ENCODE data around the gene IGHMBP2.
"Not testable (repeated sequence)": the region's sequence is repeated elsewhere in the genome, so short reads cannot be mapped to it uniquely, and the experiment has no call there.

Gene IGHMBP2

GRCh38 chr11:68973219-68973618 is 69.5 kb downstream of the IGHMBP2 start:
- Histone ChIP-seq H3K9me3 (ENCODE audit: control insufficient read depth, insufficient read depth, low read length) (no peaks in the 10 kb centered on the region), H3K27ac (ENCODE audit: low read depth, low read length) (no peak overlapping the region), H3K4me3 (ENCODE audit: low read length) (no peak overlapping the region), H3K4me2 (ENCODE audit: low read length) (no peak overlapping the region), H3F3A (ENCODE audit: control insufficient read depth, insufficient read depth) (no peaks in the 10 kb centered on the region), H3K27me3 (ENCODE audit: control insufficient read depth, low read length) (no peaks in the 10 kb centered on the region), H3K9me2 (replicated peaks; ENCODE audit: control insufficient read depth, low read length) (no peaks in the 10 kb centered on the region), H3K4me1 (ENCODE audit: control insufficient read depth, low read length) (no peaks in the 10 kb centered on the region), H3K79me2 (ENCODE audit: control insufficient read depth, low read length) (no peaks in the 10 kb centered on the region), H3K36me3 (ENCODE audit: control insufficient read depth, low read length) (no peaks in the 10 kb centered on the region), H4K20me1 (ENCODE audit: control insufficient read depth, insufficient read depth, low read depth, low read length) (no peaks in the 10 kb centered on the region)
- TF ChIP-seq CTCF (IDR thresholded peaks at IDR 0.05; ENCODE audit: low read depth, low read length, poor library complexity, severe bottlenecking) (no peak), EZH2phosphoT487 (IDR thresholded peaks at IDR 0.05; ENCODE audit: borderline replicate concordance, low read length) (no peak)

DNA sequence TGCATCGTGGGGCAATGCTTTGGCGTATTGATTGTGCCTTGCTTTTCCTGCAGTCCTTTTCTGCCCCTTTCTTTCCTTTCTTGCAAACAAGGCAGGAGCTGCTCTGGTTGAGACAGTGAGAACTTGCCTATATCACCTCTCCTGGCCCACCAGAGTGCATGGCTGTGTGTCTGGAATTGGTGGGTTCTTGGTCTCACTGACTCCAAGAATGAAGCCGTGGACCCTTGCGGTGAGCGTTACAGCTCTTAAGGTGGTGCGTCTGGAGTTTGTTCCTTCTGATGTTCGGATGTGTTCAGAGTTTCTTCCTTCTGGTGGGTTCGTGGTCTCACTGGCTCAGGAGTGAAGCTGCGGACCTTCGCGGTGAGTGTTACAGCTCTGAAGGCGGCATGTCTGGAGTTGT is 70.0 kb downstream of the IGHMBP2 start:
- not testable (repeated sequence) for H3K27ac ChIP-seq (ENCODE audit: low read depth, low read length); H3K4me3 ChIP-seq (ENCODE audit: low read length); H3K9me3 ChIP-seq (ENCODE audit: control insufficient read depth, insufficient read depth, low read length); H3K36me3 ChIP-seq (ENCODE audit: control insufficient read depth, low read length); H3K4me2 ChIP-seq (ENCODE audit: low read length); H3K4me1 ChIP-seq (ENCODE audit: control insufficient read depth, low read length); H3K79me2 ChIP-seq (ENCODE audit: control insufficient read depth, low read length); H3K27me3 ChIP-seq (ENCODE audit: control insufficient read depth, low read length); H3F3A ChIP-seq (ENCODE audit: control insufficient read depth, insufficient read depth); H4K20me1 ChIP-seq (ENCODE audit: control insufficient read depth, insufficient read depth, low read depth, low read length); H3K9me2 ChIP-seq (replicated peaks; ENCODE audit: control insufficient read depth, low read length)

- no peaks in the 10 kb centered on the region for H3K4me1 ChIP-seq (ENCODE audit: control insufficient read depth, low read length)
- H3K79me2 ChIP-seq (ENCODE audit: control insufficient read depth, low read length), result no peaks in the 10 kb centered on the region
- H3K4me2 ChIP-seq (ENCODE audit: low read length), result no peak overlapping the region
- H3K9me3 ChIP-seq (ENCODE audit: control insufficient read depth, insufficient read depth, low read length), result no peaks in the 10 kb centered on the region
- no peak for TF ChIP-seq CTCF (IDR thresholded peaks at IDR 0.05; ENCODE audit: low read depth, low read length, poor library complexity, severe bottlenecking)
- no peak for TF ChIP-seq EZH2phosphoT487 (IDR thresholded peaks at IDR 0.05; ENCODE audit: borderline replicate concordance, low read length)
- H3K27ac ChIP-seq (ENCODE audit: low read depth, low read length), result no peak overlapping the region
- H4K20me1 ChIP-seq (ENCODE audit: control insufficient read depth, insufficient read depth, low read depth, low read length), result no peaks in the 10 kb centered on the region
- no peaks in the 10 kb centered on the region for H3K9me2 ChIP-seq (replicated peaks; ENCODE audit: control insufficient read depth, low read length)
- H3K4me3 ChIP-seq (ENCODE audit: low read length), result no peak overlapping the region
- no peaks in the 10 kb centered on the region for H3K27me3 ChIP-seq (ENCODE audit: control insufficient read depth, low read length)
- H3F3A ChIP-seq (ENCODE audit: control insufficient read depth, insufficient read depth), result no peaks in the 10 kb centered on the region
- H3K36me3 ChIP-seq (ENCODE audit: control insufficient read depth, low read length), result no peaks in the 10 kb centered on the region
Measured at GRCh38 chr11:68974421-68975194, 70.9 kb downstream of the IGHMBP2 start.

- H3K27me3 ChIP-seq (ENCODE audit: control insufficient read depth, low read length), result no peaks in the 10 kb centered on the region
- H3K79me2 ChIP-seq (ENCODE audit: control insufficient read depth, low read length), result no peaks in the 10 kb centered on the region
- H3K4me3 ChIP-seq (ENCODE audit: low read length), result no peak overlapping the region
- no peaks in the 10 kb centered on the region for H3K9me2 ChIP-seq (replicated peaks; ENCODE audit: control insufficient read depth, low read length)
- H4K20me1 ChIP-seq (ENCODE audit: control insufficient read depth, insufficient read depth, low read depth, low read length), result no peaks in the 10 kb centered on the region
- no peaks in the 10 kb centered on the region for H3K9me3 ChIP-seq (ENCODE audit: control insufficient read depth, insufficient read depth, low read length)
- H3K27ac ChIP-seq (ENCODE audit: low read depth, low read length), result no peak overlapping the region
- H3K4me1 ChIP-seq (ENCODE audit: control insufficient read depth, low read length), result no peaks in the 10 kb centered on the region
- no peak overlapping the region for H3K4me2 ChIP-seq (ENCODE audit: low read length)
- no peaks in the 10 kb centered on the region for H3K36me3 ChIP-seq (ENCODE audit: control insufficient read depth, low read length)
- no peaks in the 10 kb centered on the region for H3F3A ChIP-seq (ENCODE audit: control insufficient read depth, insufficient read depth)
- no peak for TF ChIP-seq CTCF (IDR thresholded peaks at IDR 0.05; ENCODE audit: low read depth, low read length, poor library complexity, severe bottlenecking)
- TF ChIP-seq EZH2phosphoT487 (IDR thresholded peaks at IDR 0.05; ENCODE audit: borderline replicate concordance, low read length), result no peak
Measured at GRCh38 chr11:68976095-68976494, 72.4 kb downstream of the IGHMBP2 start.
